Measurements from ENCODE around the gene GABPA.

GRCh38 chr21:25687787-25688186 lies 47.0 kb upstream of the GABPA start:
- no peak for TF ChIP-seq CTCF (optimal IDR thresholded peaks at IDR 0.05 in 1 of 3, IDR thresholded peaks at IDR 0.05 in 1 of 3, conservative IDR thresholded peaks at IDR 0.05 in 1 of 3; ENCODE audit: extremely low read depth in 1 of 3, insufficient read depth in 2 of 3, low read length in 3 of 3)
- TF ChIP-seq EZH2 (IDR thresholded peaks at IDR 0.05; ENCODE audit: low read length) = no peak
